ENCODE results near the gene SRD5A1.

DNA sequence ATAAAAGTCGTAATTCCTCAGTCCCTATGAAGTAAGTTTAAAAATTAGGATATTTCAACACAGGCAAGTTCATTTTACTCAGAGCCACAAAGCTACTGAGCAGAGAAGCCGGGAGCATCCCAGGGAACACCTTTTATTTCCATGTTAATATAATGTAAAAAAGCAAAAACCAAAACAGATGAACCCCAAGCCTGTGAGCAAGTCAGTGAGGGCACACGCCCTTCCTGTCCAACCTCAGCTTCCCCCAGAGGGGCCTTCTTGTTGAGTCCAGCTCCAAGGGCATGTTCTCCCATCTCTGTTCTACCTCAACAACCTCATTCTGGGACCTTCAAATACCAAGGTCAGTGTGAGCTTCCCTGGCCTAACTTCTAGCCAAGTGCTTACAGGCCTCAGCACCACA, 25.2 kb upstream of the SRD5A1 start:
- TF ChIP-seq POLR2A (IDR thresholded peaks at IDR 0.05; ENCODE audit: extremely low read depth, insufficient read length) (no peak), MAX (IDR thresholded peaks at IDR 0.05; ENCODE audit: low read depth, low read length) (no peak), MYC (IDR thresholded peaks at IDR 0.05; ENCODE audit: low read depth, low read length) (no peak)
- TF ChIP-seq, protein P1, sequence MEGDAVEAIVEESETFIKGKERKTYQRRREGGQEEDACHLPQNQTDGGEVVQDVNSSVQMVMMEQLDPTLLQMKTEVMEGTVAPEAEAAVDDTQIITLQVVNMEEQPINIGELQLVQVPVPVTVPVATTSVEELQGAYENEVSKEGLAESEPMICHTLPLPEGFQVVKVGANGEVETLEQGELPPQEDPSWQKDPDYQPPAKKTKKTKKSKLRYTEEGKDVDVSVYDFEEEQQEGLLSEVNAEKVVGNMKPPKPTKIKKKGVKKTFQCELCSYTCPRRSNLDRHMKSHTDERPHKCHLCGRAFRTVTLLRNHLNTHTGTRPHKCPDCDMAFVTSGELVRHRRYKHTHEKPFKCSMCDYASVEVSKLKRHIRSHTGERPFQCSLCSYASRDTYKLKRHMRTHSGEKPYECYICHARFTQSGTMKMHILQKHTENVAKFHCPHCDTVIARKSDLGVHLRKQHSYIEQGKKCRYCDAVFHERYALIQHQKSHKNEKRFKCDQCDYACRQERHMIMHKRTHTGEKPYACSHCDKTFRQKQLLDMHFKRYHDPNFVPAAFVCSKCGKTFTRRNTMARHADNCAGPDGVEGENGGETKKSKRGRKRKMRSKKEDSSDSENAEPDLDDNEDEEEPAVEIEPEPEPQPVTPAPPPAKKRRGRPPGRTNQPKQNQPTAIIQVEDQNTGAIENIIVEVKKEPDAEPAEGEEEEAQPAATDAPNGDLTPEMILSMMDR (IDR thresholded peaks at IDR 0.05; ENCODE audit: low read depth, low read length): no peak
